OCI-LY3 (cell line): ENCODE measurements around the gene IGFBP4.

ENCODE experiments used
- CTCF ChIP-seq: fragments of 200-600, 300-600 bp; sonication (generic); IDR thresholded peaks from 2 replicates; pipeline ENCODE4 v1.5.1; 2014; ENCODE audit warnings: antibody characterized with exemption, low read length, low read depth
- EZH2phosphoT487 ChIP-seq: fragments of 200-600 bp; shearing (Covaris generic); IDR thresholded peaks from 2 replicates; pipeline ENCODE4 v1.6.1; 2018; ENCODE audit warnings: antibody characterized with exemption, mixed run types, low read depth

GRCh38 chr17:40436636-40437035 lies 6.6 kb upstream of the IGFBP4 start:
- TF ChIP-seq CTCF (no peak), EZH2phosphoT487 (no peak)
